ENCODE data around the gene TRIM32. TPM values are rescaled to one million over a fixed set of nuclear protein-coding genes. Genes with fewer than 3 reads are reported as not detected.
"Not testable (repeated sequence)": the region's sequence is repeated elsewhere in the genome, so short reads cannot be mapped to it uniquely, and the experiment has no call there.

The TRIM32 gene
- total RNA-seq, 1 experiment from 2014 or later = 17.5 TPM

GRCh38 chr9:116689486-116690032, 2.5 kb downstream of the TRIM32 start (continued):
- TF ChIP-seq E2F5 (CRISPR knock-in tag; IDR thresholded peaks at IDR 0.05) = no peak
- no peak for TF ChIP-seq ZNF281 (CRISPR knock-in tag; IDR thresholded peaks at IDR 0.05)
- TF ChIP-seq TEAD4 (CRISPR knock-in tag; IDR thresholded peaks at IDR 0.05) = no peak
- no peak for TF ChIP-seq NR2C2 (CRISPR knock-in tag; IDR thresholded peaks at IDR 0.05)
- TF ChIP-seq PRRX2 (CRISPR knock-in tag; IDR thresholded peaks at IDR 0.05) = no peak
- TF ChIP-seq ZNF138 (CRISPR knock-in tag; conservative IDR thresholded peaks at IDR 0.05) = no peak
- no peak for TF ChIP-seq ZNF219 (CRISPR knock-in tag; IDR thresholded peaks at IDR 0.05; ENCODE audit: borderline replicate concordance)
- TF ChIP-seq ETV6 (CRISPR knock-in tag; IDR thresholded peaks at IDR 0.05) = no peak
- TF ChIP-seq ZNF396 (CRISPR knock-in tag; IDR thresholded peaks at IDR 0.05; ENCODE audit: borderline replicate concordance) = no peak

- H3K36me3 Mint-ChIP-seq; H3K9me3 Mint-ChIP-seq; H3K27ac Mint-ChIP-seq; DNase-seq (ENCODE audit: low spot score); H3K4me3 Mint-ChIP-seq; POLR2A ChIA-PET; ATAC-seq: not testable (repeated sequence)
- Mint-ChIP-seq H3K27me3 (ENCODE audit: low read depth) (peaks cover 12% of the 10 kb centered on the region), H3K4me1 (peaks cover 30% of the 10 kb centered on the region)
- CTCF ChIA-PET = interaction anchor here (1.6 kb wide), 1 partner anchor 8 kb away, joined by 4 read pairs; no protein-coding TSS in a partner anchor
Observed at GRCh38 chr9:116690805-116691204, 3.7 kb downstream of the TRIM32 start.

GRCh38 chr9:116691607-116692006, 4.5 kb downstream of the TRIM32 start:
- ChIA-PET CTCF (no interaction called here), POLR2A (no interaction called here)
- TF ChIP-seq SMAD4 (CRISPR knock-in tag; IDR thresholded peaks at IDR 0.05) (no peak), MLX (CRISPR knock-in tag; IDR thresholded peaks at IDR 0.05) (no peak), ZNF512 (CRISPR knock-in tag; IDR thresholded peaks at IDR 0.05; ENCODE audit: borderline replicate concordance) (no peak), KAT7 (CRISPR knock-in tag; IDR thresholded peaks at IDR 0.05; ENCODE audit: borderline replicate concordance) (no peak), GABPB1 (CRISPR knock-in tag; IDR thresholded peaks at IDR 0.05) (no peak), ZSCAN18 (CRISPR knock-in tag; IDR thresholded peaks at IDR 0.05) (no peak), RELA (CRISPR knock-in tag; IDR thresholded peaks at IDR 0.05; ENCODE audit: borderline replicate concordance) (no peak), PRDM15 (CRISPR knock-in tag; IDR thresholded peaks at IDR 0.05) (no peak), HMGXB4 (CRISPR knock-in tag; IDR thresholded peaks at IDR 0.05) (no peak), HMGA2 (CRISPR knock-in tag; IDR thresholded peaks at IDR 0.05) (no peak)

More at GRCh38 chr9:116691607-116692006, 4.5 kb downstream of the TRIM32 start:
- H3K4me1 Mint-ChIP-seq = peaks cover 23% of the 10 kb centered on the region
- H3K4me3 Mint-ChIP-seq = no peak overlapping the region
- peaks cover 3% of the 10 kb centered on the region; the same call in 1 of the 2 replicates for H3K36me3 Mint-ChIP-seq
- no peak overlapping the region for H3K27ac Mint-ChIP-seq
- no peaks in the 10 kb centered on the region for H3K9me3 Mint-ChIP-seq
- no peak for DNase-seq (ENCODE audit: low spot score)
- ATAC-seq = no peak
- peaks cover 7% of the 10 kb centered on the region; the same call in 1 of the 2 replicates for H3K27me3 Mint-ChIP-seq (ENCODE audit: low read depth)

All from WTC11 (cell line).